HEK293 (cell line): ENCODE measurements around the gene LEMD1.

ENCODE experiments used
- ATF2 ChIP-seq: fragments of 450-650 bp; formaldehyde crosslinking; IDR thresholded peaks from 2 replicates; pipeline ENCODE4 v1.5.1; 2016; ENCODE audit warnings: missing biosample characterization, missing genetic modification characterization, low read depth
- BCL11B ChIP-seq: fragments of 450-650 bp; formaldehyde crosslinking; IDR thresholded peaks from 2 replicates; pipeline ENCODE4 v1.5.1; 2016; ENCODE audit warnings: low read depth, missing biosample characterization, missing genetic modification characterization
- KLF17 ChIP-seq: fragments of 450-650 bp; formaldehyde crosslinking; IDR thresholded peaks from 2 replicates; pipeline ENCODE4 v1.5.1; 2016; ENCODE audit warnings: missing biosample characterization, missing genetic modification characterization
- PRDM10 ChIP-seq: fragments of 450-650 bp; formaldehyde crosslinking; IDR thresholded peaks from 2 replicates; pipeline ENCODE4 v1.5.1; 2016; ENCODE audit warnings: missing biosample characterization, missing genetic modification characterization
- PRDM2 ChIP-seq: fragments of 450-650 bp; formaldehyde crosslinking; IDR thresholded peaks from 2 replicates; pipeline ENCODE4 v1.5.1; 2016; ENCODE audit warnings: missing biosample characterization, missing genetic modification characterization, borderline replicate concordance
- SP3 ChIP-seq: fragments of 450-650 bp; formaldehyde crosslinking; IDR thresholded peaks from 2 replicates; pipeline ENCODE4 v1.5.1; 2016; ENCODE audit warnings: missing biosample characterization, missing genetic modification characterization
- ZBTB49 ChIP-seq: fragments of 450-650 bp; formaldehyde crosslinking; IDR thresholded peaks from 2 replicates; pipeline ENCODE4 v1.5.1; 2016; ENCODE audit warnings: missing biosample characterization, missing genetic modification characterization, low read depth
- ZNF175 ChIP-seq: fragments of 450-650 bp; formaldehyde crosslinking; IDR thresholded peaks from 2 replicates; pipeline ENCODE4 v1.5.1; 2016; ENCODE audit warnings: missing biosample characterization, missing genetic modification characterization
- ZNF214 ChIP-seq: fragments of 450-650 bp; formaldehyde crosslinking; IDR thresholded peaks from 2 replicates; pipeline ENCODE4 v1.5.1; 2017; ENCODE audit warnings: missing biosample characterization, mild to moderate bottlenecking, missing genetic modification characterization, borderline replicate concordance
- ZNF335 ChIP-seq: fragments of 450-650 bp; formaldehyde crosslinking; conservative IDR thresholded peaks from 2 replicates; pipeline ENCODE4 v1.5.1; 2016; ENCODE audit warnings: missing biosample characterization, missing genetic modification characterization
- ZNF366 ChIP-seq: fragments of 450-650 bp; formaldehyde crosslinking; conservative IDR thresholded peaks from 2 replicates; pipeline ENCODE4 v1.5.1; 2016; ENCODE audit warnings: missing biosample characterization, missing genetic modification characterization

Gene LEMD1

GRCh38 chr1:205441318-205441633, 19.4 kb upstream of the LEMD1 start (continued):
- TF ChIP-seq PRDM10 (tag by site-specific recombination), result peak; percentile 65; the same call in 1 of the 2 replicates
- TF ChIP-seq BCL11B (tag by site-specific recombination), result no peak
- 0 out of 2 replicates have a peak, but pooled peaks have one; percentile 9 for TF ChIP-seq ZNF335 (tag by site-specific recombination)
- TF ChIP-seq ZNF214 (tag by site-specific recombination), result no peak
- TF ChIP-seq ATF2 (tag by site-specific recombination), result no peak
- 0 out of 2 replicates have a peak, but pooled peaks have one; percentile 9 for TF ChIP-seq ZNF366
- TF ChIP-seq KLF17 (tag by site-specific recombination), result no peak
- no peak for TF ChIP-seq ZNF175
- no peak for TF ChIP-seq PRDM2 (tag by site-specific recombination)
- no peak for TF ChIP-seq ZBTB49 (tag by site-specific recombination)
- TF ChIP-seq SP3 (tag by site-specific recombination), result peak; percentile 15
